Stomach (tissue), 4 donors: ENCODE data around the gene VMO1.

ENCODE experiments used
- CTCF ChIP-seq, 7 experiments: fragments of 450-650 bp in 4 of 7; fragments of 200-600 bp in 3 of 7; sonication (generic) in 3 of 7; IDR thresholded peaks; one replicate each; pipeline ENCODE4 v1.5.1; 2016 to 2019; ENCODE audit warnings: antibody characterized with exemption in 7 of 7, control low read depth in 2 of 7, mild to moderate bottlenecking in 1 of 7
- EP300 ChIP-seq: sonication (generic); formaldehyde crosslinking; IDR thresholded peaks from one replicate; pipeline ENCODE4 v1.6.1; 2017; ENCODE audit warnings: antibody characterized with exemption

- TF ChIP-seq EP300 (no peak), CTCF (IDR thresholded peaks at IDR 0.05) (no peak)
Observed at GRCh38 chr17:4827399-4827798, 41.2 kb upstream of the VMO1 start.
